OCI-LY7 (cell line): ENCODE measurements around the gene NUDT6. TPM values are rescaled to one million over a fixed set of nuclear protein-coding genes. Genes with fewer than 3 reads are reported as not detected.

Source experiments
- BruUV-seq: library from RNA; stranded (reverse); fragments of 400-500 nt; replicated peaks from 2 replicates; lab custom pipeline; 2021; lab: Mats Ljungman, UMichigan
- CTCF ChIA-PET: fragments of 300-600 bp; sonication (Branson Sonifier 250); formaldehyde crosslinking; loops from one replicate; lab custom pipeline; 2022; ENCODE audit warnings: antibody characterized with exemption; ENCODE audit not compliant: unreplicated experiment; lab: Charles Lee
- POLR2A ChIA-PET: fragments of 300-600 bp; sonication (Branson Sonifier 250); formaldehyde crosslinking; loops from one replicate; lab custom pipeline; 2022; ENCODE audit warnings: antibody characterized with exemption; lab: Charles Lee
- DNase-seq: peaks from one replicate; pipeline ENCODE4 v3.0.0-alpha.2; 2015; ENCODE audit warnings: low spot score
- H2AFZ ChIP-seq: fragments of 200-600 bp; sonication (generic), shearing (Covaris generic); 2 replicates; pipeline ENCODE4 v1.6.1; 2014; ENCODE audit warnings: mild to moderate bottlenecking, antibody characterized with exemption, low read length, moderate library complexity
- H3K27ac ChIP-seq: fragments of 200-600 bp; sonication (generic); 2 replicates; pipeline ENCODE4 v1.5.1; 2014; ENCODE audit warnings: mixed run types, low read depth, mild to moderate bottlenecking, moderate library complexity, low read length, inconsistent platforms; ENCODE audit not compliant: poor library complexity, severe bottlenecking
- H3K36me3 ChIP-seq: fragments of 200-600 bp; sonication (generic); 2 replicates; pipeline ENCODE4 v1.6.1; 2014; ENCODE audit warnings: mild to moderate bottlenecking, antibody characterized with exemption, low read length, moderate library complexity, mixed read lengths; ENCODE audit not compliant: insufficient read depth
- H3K4me1 ChIP-seq: fragments of 200-600 bp; sonication (generic); 2 replicates; pipeline ENCODE4 v1.5.1; 2014; ENCODE audit warnings: mild to moderate bottlenecking, low read length; ENCODE audit not compliant: insufficient read depth, poor library complexity, severe bottlenecking
- H3K4me2 ChIP-seq: fragments of 200-600 bp; sonication (generic); 2 replicates; pipeline ENCODE4 v1.6.1; 2014; ENCODE audit warnings: mild to moderate bottlenecking, low read length
- H3K4me3 ChIP-seq: fragments of 200-600 bp; sonication (generic); 2 replicates; pipeline ENCODE4 v1.5.1; 2014; ENCODE audit warnings: mild to moderate bottlenecking, low read depth, low read length; ENCODE audit not compliant: poor library complexity, severe bottlenecking
- H3K79me2 ChIP-seq: fragments of 200-600 bp; sonication (generic); 2 replicates; pipeline ENCODE4 v1.6.1; 2016; ENCODE audit warnings: low read depth, mild to moderate bottlenecking, low read length, moderate library complexity, mixed read lengths; ENCODE audit not compliant: insufficient read depth
- H3K9me2 ChIP-seq: fragments of 200-600 bp; sonication (generic); 2 replicates; pipeline ENCODE4 v1.6.1; 2016; ENCODE audit warnings: mild to moderate bottlenecking, low read length, mixed read lengths; ENCODE audit not compliant: insufficient read depth
- H3K9me3 ChIP-seq: fragments of 200-600 bp; sonication (generic); 2 replicates; pipeline ENCODE4 v1.6.1; 2014; ENCODE audit warnings: mild to moderate bottlenecking, mixed run types, low read length, mixed read lengths
- H4K20me1 ChIP-seq: fragments of 200-600 bp; sonication (generic); 2 replicates; pipeline ENCODE4 v1.6.1; 2014; ENCODE audit warnings: mild to moderate bottlenecking, antibody characterized with exemption, low read length, moderate library complexity, mixed read lengths; ENCODE audit not compliant: insufficient read depth
- CTCF ChIP-seq: fragments of 200-600 bp; sonication (generic); conservative IDR thresholded peaks from 2 replicates; pipeline ENCODE4 v1.5.1; 2014; ENCODE audit warnings: mild to moderate bottlenecking, antibody characterized with exemption, low read length, moderate library complexity, mixed read lengths
- EZH2phosphoT487 ChIP-seq: fragments of 200-600 bp; sonication (generic); IDR thresholded peaks from 2 replicates; pipeline ENCODE4 v1.6.1; 2018; ENCODE audit warnings: low read depth, borderline replicate concordance, mild to moderate bottlenecking, mixed run types, antibody characterized with exemption, low read length, moderate library complexity, mixed read lengths
- intact Hi-C: fragments of 100-400 bp; cut with micrococcal nuclease; formaldehyde crosslinking; loops from one replicate; pipeline ENCODE4 v1.10.0; 2022; ENCODE audit not compliant: unreplicated experiment
- total RNA-seq, 2 experiments: library from RNA; depleted of rRNA in 1 of 2; stranded (reverse); fragments of >200 nt in 1 of 2; shearing (Covaris generic) in 1 of 2; gene quantifications; 2 replicates each; pipeline ENCODE4 v1.2.3, GENCODE V29; 2014 to 2022

Gene NUDT6
- total RNA-seq, 2 experiments from 2014 or later: 15.9 to 18.3 TPM

GRCh38 chr4:122889726-122890125, 32.7 kb downstream of the NUDT6 start:
- intact Hi-C loops: no loop called here
- Histone ChIP-seq H3K36me3 (no peaks in the 10 kb centered on the region), H3K9me3 (no peaks in the 10 kb centered on the region), H3K4me1 (no peaks in the 10 kb centered on the region), H3K4me2 (no peak overlapping the region), H3K27ac (no peak overlapping the region), H3K9me2 (no peaks in the 10 kb centered on the region), H3K4me3 (no peak overlapping the region), H2AFZ (no peak overlapping the region), H4K20me1 (no peaks in the 10 kb centered on the region), H3K79me2 (no peaks in the 10 kb centered on the region)
- CTCF ChIA-PET: no interaction called here
- TF ChIP-seq EZH2phosphoT487 (no peak), CTCF (no peak)
- no TSS peak for BruUV-seq
- no peak for DNase-seq
- POLR2A ChIA-PET: no interaction called here

GRCh38 chr4:122884499-122884898, 37.9 kb downstream of the NUDT6 start:
- no peaks in the 10 kb centered on the region for H4K20me1 ChIP-seq
- H3K4me3 ChIP-seq: no peak overlapping the region
- H3K4me1 ChIP-seq: no peaks in the 10 kb centered on the region
- intact Hi-C loops: no loop called here
- no peaks in the 10 kb centered on the region for H3K79me2 ChIP-seq
- no peak overlapping the region for H3K4me2 ChIP-seq
- DNase-seq: no peak
- no peaks in the 10 kb centered on the region for H3K9me3 ChIP-seq
- no TSS peak for BruUV-seq
- ChIA-PET POLR2A (interaction anchor here (0.6 kb wide), 1 partner anchor 392 kb away, joined by 4 read pairs; no protein-coding TSS in a partner anchor), CTCF (no interaction called here)
- H3K27ac ChIP-seq: no peak overlapping the region
- no peaks in the 10 kb centered on the region for H3K36me3 ChIP-seq
- no peak for TF ChIP-seq EZH2phosphoT487
- no peaks in the 10 kb centered on the region for H3K9me2 ChIP-seq
- H2AFZ ChIP-seq: no peak overlapping the region

GRCh38 chr4:122882857-122883735, 39.3 kb downstream of the NUDT6 start:
- no peak overlapping the region for H3K4me2 ChIP-seq
- no peaks in the 10 kb centered on the region for H3K36me3 ChIP-seq
- TF ChIP-seq CTCF (no peak), EZH2phosphoT487 (no peak)
- ChIA-PET CTCF (no interaction called here), POLR2A (no interaction called here)
- H2AFZ ChIP-seq: no peak overlapping the region
- H4K20me1 ChIP-seq: no peaks in the 10 kb centered on the region
- no peaks in the 10 kb centered on the region for H3K9me2 ChIP-seq
- no TSS peak for BruUV-seq
- H3K4me3 ChIP-seq: no peak overlapping the region
- no peaks in the 10 kb centered on the region for H3K9me3 ChIP-seq
- H3K79me2 ChIP-seq: no peaks in the 10 kb centered on the region
- no peak for DNase-seq
- H3K27ac ChIP-seq: no peak overlapping the region
- intact Hi-C loops: no loop called here
- H3K4me1 ChIP-seq: no peaks in the 10 kb centered on the region
